Hematopoietic multipotent progenitor cell treated with erythropoietin and hydrocortisone succinate and interleukin-3 and kit ligand, for 17 days (in vitro differentiated cells): ENCODE data around the gene WNT3.

Source experiments
- DNase-seq: peaks from one replicate; pipeline ENCODE4 v3.0.0-alpha.2; 2015; ENCODE audit warnings: low spot score

WNT3 gene

GRCh38 chr17:46730026-46730425 is 88.5 kb downstream of the WNT3 start:
- DNase-seq: no peak

- DNase-seq: no peak
Observed at GRCh38 chr17:46727572-46728348, 90.7 kb downstream of the WNT3 start.

GRCh38 chr17:46726206-46726605 is 92.3 kb downstream of the WNT3 start:
- no peak for DNase-seq

- DNase-seq: no peak
Observed at GRCh38 chr17:46722662-46723285, 95.7 kb downstream of the WNT3 start.

GRCh38 chr17:46720408-46720807 is 98.1 kb downstream of the WNT3 start:
- DNase-seq: no peak

GRCh38 chr17:46719891-46720290 is 98.6 kb downstream of the WNT3 start:
- no peak for DNase-seq

- DNase-seq: no peak
Observed at GRCh38 chr17:46717999-46718398, 100.5 kb downstream of the WNT3 start.
